ENCODE results near the gene MFSD1. TPM values are rescaled to one million over a fixed set of nuclear protein-coding genes. Genes with fewer than 3 reads are reported as not detected.

The MFSD1 gene
- polyA plus RNA-seq, 3 donors, result 110 to 262 (median 225) TPM

DNA sequence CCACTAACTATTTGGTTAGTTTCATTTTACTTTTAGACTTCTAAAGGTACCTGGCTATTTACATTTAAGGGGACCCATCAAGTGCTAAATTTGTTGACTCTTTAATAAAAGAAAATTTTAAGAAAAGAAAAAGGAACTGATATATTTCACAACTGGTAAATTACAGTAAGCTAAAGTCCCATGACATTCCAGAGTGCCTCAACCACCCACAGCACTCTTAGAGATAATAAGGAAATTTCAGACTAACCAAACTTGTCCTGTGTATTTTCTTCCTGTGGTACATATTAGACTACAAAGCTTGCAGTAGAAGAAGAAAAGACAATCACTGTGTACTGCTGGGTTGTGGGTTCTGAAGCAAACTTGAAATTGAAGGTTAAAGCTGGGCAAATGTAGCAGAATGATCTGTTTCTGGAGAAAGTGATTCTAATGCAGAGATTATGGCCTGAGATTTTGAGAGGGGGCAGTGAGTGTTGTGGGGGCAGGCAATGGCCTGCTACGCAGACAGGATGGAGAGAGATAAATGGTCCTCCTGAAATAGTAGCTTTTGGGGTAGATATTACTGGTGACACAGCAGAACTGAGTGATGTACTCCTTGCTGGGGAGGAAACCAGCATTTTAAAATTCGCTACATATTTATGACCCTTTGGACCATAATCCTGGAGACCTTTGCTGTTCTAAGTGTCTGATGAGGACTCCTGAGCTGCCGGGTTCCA, 24.5 kb upstream of the MFSD1 start:
- Histone ChIP-seq H3K4me1 (ENCODE audit: control insufficient read depth in 1 of 2, insufficient read depth in 2 of 2, low read length in 2 of 2) (peaks cover 0 to 5% of the 10 kb centered on the region in 2 donors), H3K9ac (ENCODE audit: insufficient read depth, low read length, poor library complexity, severe bottlenecking) (no peak overlapping the region), H3K4me2 (replicated peaks; ENCODE audit: extremely low read depth, low read length, poor library complexity, severe bottlenecking) (no peak overlapping the region), H2AFZ (ENCODE audit: insufficient read depth, low read depth, low read length, poor library complexity, severe bottlenecking) (no peak overlapping the region), H3K27me3 (ENCODE audit: control insufficient read depth in 2 of 2, insufficient read depth in 2 of 2, low read length in 2 of 2) (no peaks in the 10 kb centered on the region), H3K27ac (ENCODE audit: low read depth in 1 of 2, low read length in 2 of 2) (no peak overlapping the region), H3K4me3 (replicated peaks in 1 of 3; ENCODE audit: low read depth in 2 of 3, low read length in 3 of 3) (no peak overlapping the region), H4K20me1 (ENCODE audit: insufficient read depth, low read length) (no peaks in the 10 kb centered on the region), H3K36me3 (replicated peaks in 1 of 2; ENCODE audit: control insufficient read depth in 1 of 2, insufficient read depth in 2 of 2, low read length in 2 of 2) (no peaks in the 10 kb centered on the region), H3K79me2 (ENCODE audit: insufficient read depth, low read length) (no peaks in the 10 kb centered on the region), H3K9me3 (replicated peaks in 1 of 2; ENCODE audit: control insufficient read depth in 1 of 2, insufficient read depth in 1 of 2, low read length in 2 of 2) (no peaks in the 10 kb centered on the region)
- DNase-seq, result no peak
- no peak overlapping the region for H3K4me3 Mint-ChIP-seq
- TF ChIP-seq, protein P1, sequence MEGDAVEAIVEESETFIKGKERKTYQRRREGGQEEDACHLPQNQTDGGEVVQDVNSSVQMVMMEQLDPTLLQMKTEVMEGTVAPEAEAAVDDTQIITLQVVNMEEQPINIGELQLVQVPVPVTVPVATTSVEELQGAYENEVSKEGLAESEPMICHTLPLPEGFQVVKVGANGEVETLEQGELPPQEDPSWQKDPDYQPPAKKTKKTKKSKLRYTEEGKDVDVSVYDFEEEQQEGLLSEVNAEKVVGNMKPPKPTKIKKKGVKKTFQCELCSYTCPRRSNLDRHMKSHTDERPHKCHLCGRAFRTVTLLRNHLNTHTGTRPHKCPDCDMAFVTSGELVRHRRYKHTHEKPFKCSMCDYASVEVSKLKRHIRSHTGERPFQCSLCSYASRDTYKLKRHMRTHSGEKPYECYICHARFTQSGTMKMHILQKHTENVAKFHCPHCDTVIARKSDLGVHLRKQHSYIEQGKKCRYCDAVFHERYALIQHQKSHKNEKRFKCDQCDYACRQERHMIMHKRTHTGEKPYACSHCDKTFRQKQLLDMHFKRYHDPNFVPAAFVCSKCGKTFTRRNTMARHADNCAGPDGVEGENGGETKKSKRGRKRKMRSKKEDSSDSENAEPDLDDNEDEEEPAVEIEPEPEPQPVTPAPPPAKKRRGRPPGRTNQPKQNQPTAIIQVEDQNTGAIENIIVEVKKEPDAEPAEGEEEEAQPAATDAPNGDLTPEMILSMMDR (IDR thresholded peaks at IDR 0.05), result no peak
- H3K4me1 Mint-ChIP-seq, result peaks cover 13% of the 10 kb centered on the region
- WGBS (ENCODE audit: insufficient coverage), result 95% methylated on average over 2 of the region's 3 CpGs
- H3K36me3 Mint-ChIP-seq, result peaks cover 0 to 2% of the 10 kb centered on the region in 2 donors
- intact Hi-C loops (cut with micrococcal nuclease), result no loop called here
- H3K27me3 Mint-ChIP-seq (ENCODE audit: low read depth in 3 of 3), result peaks cover 0 to 5% (median 2%) of the 10 kb centered on the region in 3 donors
- no peak overlapping the region for H3K27ac Mint-ChIP-seq
- peaks cover 0 to 4% (median 0%) of the 10 kb centered on the region in 7 donors for H3K9me3 Mint-ChIP-seq

DNA sequence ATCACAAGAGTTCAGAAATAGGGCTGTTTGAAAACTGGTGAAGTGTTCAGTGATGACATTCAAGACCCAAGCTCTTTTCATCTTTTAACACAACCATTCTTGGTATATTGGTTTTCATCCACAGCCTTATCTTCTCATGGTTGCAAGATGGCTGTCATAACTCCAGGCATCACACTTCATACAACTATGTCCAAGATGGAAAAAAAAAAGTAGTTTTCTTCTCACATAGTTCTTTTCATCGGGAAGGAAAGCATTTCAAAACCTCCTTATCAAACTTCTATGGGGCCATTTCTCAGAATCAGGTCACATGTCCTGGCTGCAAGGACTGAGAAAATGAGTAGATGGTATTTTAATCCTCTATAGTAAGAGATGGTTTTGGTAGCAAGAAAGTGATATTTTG, 21.1 kb upstream of the MFSD1 start:
- H3K27ac ChIP-seq (ENCODE audit: low read depth in 1 of 2, low read length in 2 of 2), result no peak overlapping the region
- no peaks in the 10 kb centered on the region for H3K9me3 ChIP-seq (replicated peaks in 1 of 2; ENCODE audit: control insufficient read depth in 1 of 2, insufficient read depth in 1 of 2, low read length in 2 of 2)
- WGBS (ENCODE audit: insufficient coverage), result no CpG with 5 or more reads among the region's 1 CpG
- TF ChIP-seq, protein P1 (IDR thresholded peaks at IDR 0.05), result no peak
- no peak overlapping the region for H3K4me3 ChIP-seq (replicated peaks in 1 of 3; ENCODE audit: low read depth in 2 of 3, low read length in 3 of 3)
- DNase-seq, result no peak
- no peak overlapping the region for H3K4me2 ChIP-seq (replicated peaks; ENCODE audit: extremely low read depth, low read length, poor library complexity, severe bottlenecking)
- intact Hi-C loops (cut with micrococcal nuclease), result no loop called here
- H3K4me1 ChIP-seq (ENCODE audit: control insufficient read depth in 1 of 2, insufficient read depth in 2 of 2, low read length in 2 of 2), result peaks cover 0 to 5% of the 10 kb centered on the region in 2 donors
- no peaks in the 10 kb centered on the region for H3K79me2 ChIP-seq (ENCODE audit: insufficient read depth, low read length)
- H3K9ac ChIP-seq (ENCODE audit: insufficient read depth, low read length, poor library complexity, severe bottlenecking), result no peak overlapping the region
- no peaks in the 10 kb centered on the region for H3K36me3 ChIP-seq (replicated peaks in 1 of 2; ENCODE audit: control insufficient read depth in 1 of 2, insufficient read depth in 2 of 2, low read length in 2 of 2)
- Mint-ChIP-seq H3K9me3 (peaks cover 0 to 4% (median 0%) of the 10 kb centered on the region in 7 donors), H3K4me3 (no peak overlapping the region), H3K27ac (no peak overlapping the region), H3K36me3 (no peaks in the 10 kb centered on the region), H3K4me1 (peaks cover 13% of the 10 kb centered on the region), H3K27me3 (ENCODE audit: low read depth in 3 of 3) (peaks cover 0 to 2% (median 2%) of the 10 kb centered on the region in 3 donors)
- H4K20me1 ChIP-seq (ENCODE audit: insufficient read depth, low read length), result no peaks in the 10 kb centered on the region
- H2AFZ ChIP-seq (ENCODE audit: insufficient read depth, low read depth, low read length, poor library complexity, severe bottlenecking), result no peak overlapping the region
- no peaks in the 10 kb centered on the region for H3K27me3 ChIP-seq (ENCODE audit: control insufficient read depth in 2 of 2, insufficient read depth in 2 of 2, low read length in 2 of 2)
